ENCODE measurements around the gene ZNF217.
"Not testable (repeated sequence)": the region's sequence is repeated elsewhere in the genome, so short reads cannot be mapped to it uniquely, and the experiment has no call there.

ZNF217 gene

DNA sequence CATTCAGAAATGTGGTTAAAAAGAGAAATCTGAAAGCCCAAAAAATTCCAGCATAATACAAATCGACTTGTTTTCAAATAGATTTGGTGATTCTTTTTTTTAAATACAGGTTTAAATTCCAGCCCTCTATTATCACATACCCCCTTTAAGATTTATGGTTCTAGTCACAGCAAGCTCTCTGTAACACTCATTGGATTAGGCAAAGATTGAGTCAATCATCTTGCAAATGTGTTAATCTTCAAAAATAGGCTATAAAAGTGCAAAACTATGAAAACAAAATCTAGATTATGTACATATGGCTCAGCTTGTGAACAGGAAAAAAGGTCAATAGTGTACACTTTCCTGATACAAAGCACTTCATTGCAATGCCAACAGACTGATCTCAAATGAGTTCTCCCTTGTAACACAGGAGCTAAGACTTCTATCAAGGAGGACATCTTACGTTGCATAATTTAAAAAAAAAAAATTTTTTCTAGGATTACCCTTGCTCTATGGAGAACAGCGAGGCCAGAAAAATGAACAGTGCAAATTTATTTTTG is 26.2 kb downstream of the ZNF217 start:
- DNase-seq (ENCODE audit: low spot score) = no peak

DNA sequence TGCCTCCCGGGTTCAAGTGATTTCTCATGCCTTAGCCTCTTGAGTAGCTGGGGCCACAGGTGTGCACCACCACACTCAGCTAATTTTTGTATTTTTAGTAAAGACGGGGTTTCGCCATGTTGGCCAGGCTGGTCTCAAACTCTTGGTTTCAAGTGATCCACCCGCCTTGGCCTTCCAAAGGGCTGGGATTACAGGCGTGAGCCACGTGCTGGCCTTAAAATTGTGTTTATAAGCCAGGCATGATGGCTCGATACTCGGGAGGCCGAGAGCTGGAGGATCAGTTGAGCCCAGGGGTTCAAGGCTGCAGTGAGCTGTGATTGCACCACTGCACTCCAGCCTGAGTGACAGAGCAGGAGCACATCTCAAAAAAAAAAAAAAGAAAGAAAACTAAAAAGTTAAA is 27.0 kb downstream of the ZNF217 start:
- not testable (repeated sequence) for DNase-seq (ENCODE audit: low spot score)

DNA sequence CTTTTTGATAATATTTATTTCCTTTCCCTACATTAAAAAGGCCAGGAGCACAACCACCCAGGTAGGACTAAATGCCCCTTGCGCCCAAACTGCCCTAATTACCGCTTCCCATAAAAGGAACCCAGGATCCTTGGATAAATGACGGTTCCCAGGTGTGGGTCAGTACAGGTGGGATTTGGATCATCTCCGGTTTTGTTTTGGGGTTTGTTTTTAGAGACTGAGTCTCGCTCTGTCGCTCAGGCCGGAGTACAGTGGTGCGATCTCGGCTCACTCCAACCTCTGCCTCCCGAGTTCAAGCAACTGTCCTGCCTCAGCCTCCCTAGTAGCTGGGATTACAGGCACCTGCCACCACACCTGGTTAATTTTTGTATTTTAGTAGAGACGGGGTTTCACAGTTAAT is 28.4 kb downstream of the ZNF217 start:
- no peak for DNase-seq (ENCODE audit: low spot score)

DNA sequence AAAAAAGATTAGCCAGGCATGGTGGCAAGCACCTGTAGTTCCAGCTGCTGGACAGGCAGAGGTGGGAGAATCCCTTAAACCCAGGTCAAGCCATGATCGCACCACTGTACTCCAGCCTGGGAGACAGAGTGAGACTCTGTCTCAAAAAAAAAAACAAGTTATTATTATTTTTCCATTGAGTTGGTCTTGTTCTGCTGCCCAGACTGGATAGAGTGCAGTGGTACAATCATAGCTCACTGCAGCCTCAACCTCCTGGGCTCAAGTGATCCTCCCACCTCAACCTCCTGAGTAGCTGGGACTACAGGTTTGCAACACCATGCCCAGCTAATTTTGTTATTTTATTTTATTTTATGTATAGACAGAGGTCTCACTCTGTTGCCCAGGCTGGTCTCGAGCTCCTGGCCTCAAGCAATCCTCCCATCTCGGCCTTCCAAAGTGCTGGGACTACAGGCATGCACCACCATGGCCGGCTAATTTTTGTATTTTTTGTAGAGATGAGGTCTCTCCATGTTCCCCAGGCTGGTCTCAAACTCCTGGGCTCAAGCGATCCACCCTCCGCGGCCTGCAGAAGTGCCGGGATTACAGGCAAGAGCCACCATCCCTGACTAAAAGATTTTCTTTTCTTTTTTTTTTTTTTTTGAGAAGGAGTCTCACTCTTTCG is 31.4 kb downstream of the ZNF217 start:
- DNase-seq (ENCODE audit: low spot score) = not testable (repeated sequence)

DNA sequence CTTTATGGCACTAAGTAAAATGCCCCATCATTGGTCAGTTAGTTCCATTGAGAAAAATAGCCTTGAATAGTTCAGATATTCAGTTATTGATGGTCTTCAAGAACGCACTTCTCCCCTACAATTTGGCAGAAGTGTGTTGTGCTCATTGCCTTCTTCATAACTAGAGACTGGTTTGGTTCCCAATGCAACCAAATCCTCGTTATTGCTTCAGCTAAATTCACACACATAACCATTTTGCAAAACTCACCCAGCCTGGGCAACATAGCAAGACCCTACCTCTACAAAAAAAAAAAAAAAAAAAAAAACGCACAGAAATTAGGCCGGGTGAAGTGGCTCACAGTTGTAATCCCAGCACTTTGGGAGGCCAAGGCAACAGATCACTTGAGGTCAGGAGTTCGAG is 32.1 kb downstream of the ZNF217 start:
- DNase-seq (ENCODE audit: low spot score) = no peak

DNA sequence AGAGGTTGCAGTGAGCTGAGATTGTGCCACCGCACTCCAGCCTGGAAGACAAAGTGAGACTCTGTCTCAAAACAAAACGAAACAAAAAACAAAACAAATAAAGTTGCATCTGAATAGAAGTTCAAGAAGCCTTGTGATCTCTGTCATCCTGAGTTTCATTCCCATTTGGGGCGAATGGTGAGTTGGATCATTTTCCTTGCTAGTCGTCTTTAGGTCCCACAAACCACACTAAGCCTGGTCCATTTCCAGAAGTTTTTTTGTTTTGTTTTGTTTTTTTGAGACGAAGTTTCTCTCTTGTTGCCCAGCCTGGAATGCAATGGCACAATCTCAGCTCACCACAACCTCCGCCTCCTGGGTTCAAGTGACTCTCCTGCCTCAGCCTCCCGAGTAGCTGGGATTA is 33.8 kb downstream of the ZNF217 start:
- DNase-seq (ENCODE audit: low spot score) = no peak

DNA sequence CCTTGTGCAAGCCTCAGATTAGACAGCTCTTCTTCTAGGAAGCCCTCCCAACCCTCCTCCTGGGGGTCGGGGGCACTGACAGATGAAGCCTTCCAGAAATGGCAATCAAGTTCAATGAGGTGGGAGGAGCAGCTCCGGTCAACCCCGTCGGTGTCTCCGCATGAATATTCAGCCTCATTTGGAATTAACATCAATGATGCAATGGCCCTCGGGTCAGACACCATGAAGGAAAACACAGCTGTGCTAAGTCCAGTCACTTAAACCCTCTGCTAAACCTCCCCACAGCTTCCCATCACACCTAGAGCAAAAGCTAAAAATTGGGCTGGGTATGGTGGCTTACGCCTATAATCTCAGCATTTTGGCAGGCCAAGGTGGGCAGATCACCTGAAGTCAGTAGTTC is 36.5 kb downstream of the ZNF217 start:
- DNase-seq (ENCODE audit: low spot score) = no peak

DNA sequence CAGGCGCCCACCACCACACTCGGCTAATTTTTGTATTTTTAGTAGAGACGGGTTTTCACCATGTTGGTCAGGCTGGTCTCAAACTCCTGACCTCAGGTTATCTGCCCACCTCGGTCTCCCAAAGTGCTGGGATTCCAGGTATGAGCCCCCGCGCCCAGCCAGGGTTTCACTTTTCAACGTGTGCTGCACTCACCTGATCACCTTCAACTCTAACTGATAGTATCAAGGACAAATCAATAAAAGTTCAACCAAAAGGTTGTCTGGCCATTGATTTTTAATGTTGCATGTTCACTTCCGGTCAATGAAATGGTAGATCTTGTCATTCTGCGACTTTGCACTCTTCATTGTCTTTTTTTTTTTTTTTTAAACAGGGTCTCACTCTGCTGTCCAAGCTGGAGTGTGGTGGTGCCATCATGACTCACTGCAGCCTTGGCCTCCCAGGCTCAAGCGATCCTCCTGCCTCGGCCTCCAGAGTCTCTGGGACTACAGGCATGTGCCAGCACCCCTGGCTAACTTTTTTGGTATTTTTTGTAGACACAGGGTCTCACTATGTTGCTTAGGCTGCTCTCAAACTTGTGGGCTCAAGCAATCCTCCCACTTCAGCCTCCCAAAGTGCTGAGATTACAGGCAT is 37.3 kb downstream of the ZNF217 start:
- DNase-seq (ENCODE audit: low spot score) = no peak

DNA sequence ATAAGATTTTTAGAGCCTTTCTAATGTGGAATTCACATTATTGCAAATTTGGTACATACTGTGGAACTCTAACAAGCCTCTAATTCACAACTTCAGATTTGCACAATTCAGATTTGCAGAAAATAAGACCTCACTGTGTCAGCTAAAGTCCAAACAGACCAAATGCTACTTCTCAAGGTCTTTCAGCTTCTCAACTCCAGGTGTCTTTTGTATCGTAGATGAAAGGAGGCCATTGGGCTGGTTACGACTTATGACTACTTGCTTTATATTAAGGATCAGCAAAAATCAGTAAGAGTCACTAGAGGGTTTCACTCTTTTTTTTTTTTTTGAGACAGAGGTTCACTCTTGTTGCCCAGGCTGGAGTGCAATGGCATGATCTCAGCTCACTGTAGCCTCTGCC is 37.8 kb downstream of the ZNF217 start:
- DNase-seq (ENCODE audit: low spot score) = no peak

DNA sequence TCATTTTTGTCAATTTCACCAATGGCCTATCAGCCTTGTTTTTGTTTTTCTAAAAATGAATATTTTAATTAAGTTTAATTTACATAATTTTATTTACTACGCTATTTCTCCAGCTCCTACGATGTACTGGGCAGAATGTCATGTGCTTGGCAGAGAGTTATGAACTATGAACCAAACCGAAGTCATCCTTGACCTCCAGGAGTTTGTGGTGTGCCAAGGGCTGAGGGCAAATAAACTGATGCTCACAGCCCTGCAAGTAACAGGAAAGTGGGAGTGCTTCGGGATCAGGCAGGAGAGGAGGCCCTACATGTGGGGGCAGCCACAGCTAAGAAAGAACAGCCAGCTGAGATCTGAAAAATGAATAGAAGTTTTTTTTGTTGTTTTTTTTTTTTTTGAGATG is 38.6 kb downstream of the ZNF217 start:
- no peak for DNase-seq (ENCODE audit: low spot score)

DNA sequence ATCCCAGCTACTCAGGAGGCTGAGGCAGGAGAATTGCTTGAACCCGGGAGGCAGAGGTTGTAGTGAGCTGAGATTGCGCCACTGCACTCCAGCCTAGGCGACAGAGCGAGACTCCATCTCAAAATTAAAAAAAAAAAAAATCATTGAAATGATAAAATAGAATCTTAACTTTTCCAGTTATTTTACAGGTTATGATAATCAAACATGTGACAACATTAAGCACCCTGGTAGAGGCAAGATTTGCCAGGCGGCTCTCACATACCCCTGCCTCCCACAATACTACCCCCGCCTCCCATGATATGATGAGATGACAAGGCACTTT is 41.1 kb downstream of the ZNF217 start:
- not testable (repeated sequence) for DNase-seq (ENCODE audit: low spot score)

DNA sequence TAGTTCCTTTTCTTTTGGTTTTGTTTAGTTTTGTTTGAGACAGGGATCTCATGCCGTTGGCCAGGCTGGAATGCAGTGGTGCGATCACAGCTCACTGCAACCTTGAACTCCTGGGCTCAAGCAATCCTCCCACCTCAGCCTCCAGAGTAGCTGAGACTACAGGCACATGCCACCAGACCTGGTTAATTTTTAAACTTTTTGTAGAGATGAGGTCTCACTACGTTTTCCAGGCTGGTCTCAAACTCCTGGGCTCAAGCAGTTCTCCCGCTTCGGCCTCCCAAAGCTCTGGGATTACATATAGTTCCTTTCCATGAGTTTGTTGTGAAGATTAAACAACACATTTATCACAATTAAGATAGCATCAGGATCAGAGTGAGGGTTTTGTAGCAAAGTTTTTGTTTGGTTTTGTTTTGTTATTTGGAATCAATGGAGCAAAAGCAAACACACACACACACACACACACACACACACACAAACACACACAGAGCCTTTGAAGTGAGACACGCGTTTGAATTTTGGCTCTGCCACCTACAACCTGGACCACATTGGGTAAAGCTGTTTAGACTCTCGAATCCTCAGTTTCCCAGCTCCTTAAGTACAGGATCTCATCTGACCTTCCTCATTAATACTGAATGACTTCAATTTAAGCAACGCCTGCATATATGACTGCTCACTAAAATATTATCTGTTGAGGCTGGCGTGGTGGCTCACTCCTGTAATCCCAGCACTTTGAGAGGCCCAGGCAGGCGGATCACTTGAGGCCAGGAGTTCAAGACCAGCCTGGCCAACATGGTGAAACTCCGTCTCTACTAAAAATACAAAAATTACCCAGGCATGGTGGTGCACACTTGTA is 41.7 kb downstream of the ZNF217 start:
- not testable (repeated sequence) for DNase-seq (ENCODE audit: low spot score)

DNA sequence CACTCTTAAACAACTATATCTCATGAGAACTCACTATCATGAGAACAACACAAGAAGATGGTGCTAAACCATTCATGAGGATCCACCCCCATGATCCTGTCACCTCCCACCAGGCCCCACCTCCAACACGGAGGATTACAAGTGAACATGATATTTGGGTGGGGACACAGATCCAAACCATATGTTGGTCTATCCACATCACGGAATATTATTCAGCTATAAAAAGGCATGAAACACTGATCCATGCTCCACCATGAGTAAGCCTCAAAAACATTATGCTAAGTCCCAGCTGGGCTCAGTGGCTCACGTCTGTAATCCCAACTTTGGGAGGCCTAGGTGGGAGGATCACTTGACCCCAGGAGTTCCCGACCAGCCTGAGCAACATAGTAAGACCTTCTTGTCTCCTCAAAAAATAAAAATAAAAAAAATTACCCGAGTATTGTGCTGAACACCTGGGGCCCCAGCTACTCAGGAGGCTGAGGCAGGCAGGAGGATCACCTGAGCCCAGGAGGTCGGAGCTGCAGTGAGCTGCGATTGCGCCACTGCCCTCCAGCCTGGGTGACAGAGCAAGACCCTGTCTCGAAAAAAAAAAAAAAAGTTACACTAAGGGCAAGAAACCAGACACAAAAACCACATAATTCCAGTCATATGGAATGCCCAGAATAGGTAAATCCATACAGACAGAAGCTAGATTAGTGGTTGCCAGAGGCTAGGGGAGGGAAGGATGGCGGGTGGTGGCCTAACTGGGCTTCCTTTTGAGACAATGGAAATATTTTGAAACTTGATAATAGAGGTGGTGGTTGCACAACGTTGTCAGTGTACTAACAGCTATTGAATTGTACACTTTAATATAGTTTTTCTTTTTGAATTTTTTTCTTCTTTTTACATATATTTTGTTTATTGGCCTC is 43.1 kb downstream of the ZNF217 start:
- no peak for DNase-seq (ENCODE audit: low spot score)

DNA sequence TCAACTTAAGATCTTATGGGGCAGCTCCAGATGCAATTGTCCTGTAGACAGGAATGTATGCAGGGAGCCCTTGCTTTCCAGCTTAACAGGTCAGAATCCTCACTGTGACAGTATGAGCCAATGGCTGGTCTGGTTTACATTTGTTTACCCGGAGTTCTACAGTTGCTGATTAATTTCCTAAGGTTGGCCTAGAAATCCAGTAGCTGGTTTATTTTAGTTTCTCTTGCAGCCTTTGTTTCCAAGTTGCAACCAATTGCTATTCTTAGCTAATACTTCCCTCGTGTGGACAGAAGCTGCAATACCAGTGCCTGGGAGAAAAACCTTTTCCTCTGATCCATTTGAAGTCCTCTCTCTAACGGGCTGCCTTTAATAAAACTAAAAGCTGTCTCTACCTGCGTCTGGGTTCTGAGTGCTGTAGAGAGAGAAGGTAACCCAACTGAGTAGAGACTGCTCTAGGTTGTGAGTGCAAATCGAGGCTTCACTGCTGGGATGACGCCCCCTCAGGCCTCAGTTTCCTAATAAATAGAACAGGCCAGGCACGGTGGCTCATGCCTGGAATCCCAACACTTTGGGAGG is 45.9 kb downstream of the ZNF217 start:
- DNase-seq (ENCODE audit: low spot score) = peak; percentile 73

DNA sequence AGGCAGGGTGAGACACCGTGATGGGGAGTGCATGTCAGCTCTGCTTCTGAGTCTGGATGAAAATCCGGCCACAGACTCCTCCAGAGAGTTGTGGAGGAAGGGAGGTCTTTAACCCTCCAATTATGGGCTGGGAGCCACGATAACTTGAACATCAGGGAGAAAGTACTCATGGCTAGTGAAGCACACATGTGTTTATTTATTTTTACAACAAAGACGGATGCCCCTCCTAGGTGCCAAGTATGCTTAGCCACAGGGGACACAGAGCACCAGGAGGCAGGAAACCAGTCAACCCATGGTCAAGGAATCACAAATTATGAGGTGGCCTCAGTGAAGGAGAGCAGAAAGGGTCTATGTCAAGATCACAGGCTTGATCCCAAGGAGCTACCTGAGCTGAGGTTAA is 54.1 kb downstream of the ZNF217 start:
- no peak for DNase-seq (ENCODE audit: low spot score)

DNA sequence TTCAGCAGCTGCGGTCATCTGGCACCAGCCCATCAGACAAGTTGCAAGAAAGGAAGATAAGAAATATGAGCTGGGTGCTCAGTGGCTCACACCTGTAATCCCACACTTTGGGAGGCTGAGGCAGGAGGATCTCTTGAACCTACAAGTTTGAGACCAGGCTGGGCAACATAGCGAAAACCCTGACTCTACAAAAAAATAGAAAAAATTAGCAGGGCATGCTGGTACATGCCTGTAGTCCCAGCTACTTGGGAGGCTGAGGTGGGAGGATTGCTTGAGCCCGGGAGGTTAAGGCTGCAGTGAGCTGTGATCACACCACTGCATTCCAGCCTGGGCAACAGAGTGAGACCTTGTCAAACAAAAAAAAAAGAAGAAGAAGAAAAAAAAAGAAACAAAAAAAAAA is 57.3 kb downstream of the ZNF217 start:
- not testable (repeated sequence) for DNase-seq (ENCODE audit: low spot score)

DNA sequence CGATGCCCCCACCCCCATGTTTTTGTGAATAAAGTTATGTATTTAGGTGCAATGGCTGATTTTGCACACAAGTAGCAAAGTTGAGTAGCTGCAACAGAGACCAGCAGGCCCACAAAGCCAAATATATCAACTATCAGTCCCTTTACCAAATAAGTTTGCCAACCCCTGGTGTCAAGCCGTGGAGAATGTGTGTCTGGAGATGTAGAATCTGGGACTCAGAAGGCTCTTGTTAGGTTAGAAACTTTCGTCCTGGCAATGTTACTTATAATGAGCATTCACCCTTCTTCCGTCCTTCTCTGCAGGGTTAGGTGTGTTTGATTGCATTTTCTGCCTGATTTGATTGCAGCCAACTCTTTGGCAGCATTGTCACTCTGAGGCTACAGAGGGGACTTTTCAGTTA is 57.8 kb downstream of the ZNF217 start:
- DNase-seq (ENCODE audit: low spot score) = no peak

DNA sequence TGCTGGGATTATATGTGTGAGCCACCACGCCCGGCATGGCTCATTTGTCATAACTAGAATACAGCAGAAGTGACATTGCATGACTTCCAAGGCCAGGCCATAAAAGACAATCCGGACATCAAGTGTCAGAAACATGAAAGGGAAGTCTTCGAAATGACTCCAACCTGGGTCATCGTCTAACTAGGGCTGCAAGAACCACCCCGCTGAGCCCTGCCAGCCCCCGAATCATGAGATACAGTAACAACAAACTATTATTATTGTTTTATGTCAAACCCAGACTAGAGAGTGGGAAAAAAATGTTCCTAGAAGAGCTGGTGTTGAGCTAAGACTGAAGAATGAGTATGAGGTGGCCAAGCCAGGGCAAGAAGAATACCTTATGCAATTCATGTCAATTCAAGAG is 59.6 kb downstream of the ZNF217 start:
- no peak for DNase-seq (ENCODE audit: low spot score)

DNA sequence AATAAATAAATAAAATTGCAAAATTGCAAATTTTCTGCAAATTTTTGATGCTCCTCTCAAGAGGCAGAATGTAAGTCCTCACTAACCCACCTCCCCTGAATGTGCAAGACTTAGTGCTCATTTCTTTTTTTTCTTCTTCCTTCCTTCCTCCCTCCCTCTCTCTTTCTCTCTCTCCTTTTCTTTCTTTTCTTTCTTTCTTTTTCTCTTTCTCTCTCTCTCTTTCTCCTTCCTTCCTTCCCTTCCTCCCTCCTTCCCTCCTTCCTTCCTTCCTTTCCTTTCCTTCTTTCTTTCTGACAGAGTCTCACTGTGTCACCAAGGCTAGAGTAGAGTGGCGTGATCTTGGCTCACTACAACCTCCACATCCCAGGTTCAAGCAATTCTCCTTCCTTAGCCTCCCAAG is 60.1 kb downstream of the ZNF217 start:
- no peak for DNase-seq (ENCODE audit: low spot score)

DNA sequence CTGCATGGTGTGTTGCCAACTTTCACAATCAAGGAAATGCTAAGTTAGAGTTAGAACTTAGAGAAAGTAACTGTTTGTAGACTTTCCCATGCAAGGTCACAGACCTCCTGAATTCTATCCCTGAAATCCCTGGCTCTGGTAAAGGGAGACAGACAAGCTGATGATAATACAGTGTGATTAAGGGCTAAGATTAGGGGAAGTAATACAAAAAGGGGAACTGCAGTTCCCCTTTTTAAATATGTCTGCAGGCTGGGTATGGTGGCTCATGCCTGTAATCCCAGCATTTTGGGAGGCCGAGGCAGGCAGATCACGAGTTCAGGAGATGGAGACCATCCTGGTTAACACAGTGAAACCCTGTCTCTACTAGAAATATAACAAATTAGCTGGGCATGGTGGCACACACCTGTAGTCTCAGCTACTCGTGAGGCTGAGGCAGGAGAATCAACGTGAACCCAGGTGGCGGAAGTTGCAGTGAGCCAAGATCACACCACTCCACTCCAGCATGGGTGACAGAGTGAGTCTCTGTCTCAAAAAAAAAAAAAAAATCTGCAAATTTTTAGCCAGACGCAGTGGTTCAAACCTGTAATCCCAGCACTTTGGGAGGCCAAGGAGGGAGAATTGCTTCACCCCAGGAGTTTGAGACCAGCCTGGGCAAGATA is 60.9 kb downstream of the ZNF217 start:
- not testable (repeated sequence) for DNase-seq (ENCODE audit: low spot score)

DNA sequence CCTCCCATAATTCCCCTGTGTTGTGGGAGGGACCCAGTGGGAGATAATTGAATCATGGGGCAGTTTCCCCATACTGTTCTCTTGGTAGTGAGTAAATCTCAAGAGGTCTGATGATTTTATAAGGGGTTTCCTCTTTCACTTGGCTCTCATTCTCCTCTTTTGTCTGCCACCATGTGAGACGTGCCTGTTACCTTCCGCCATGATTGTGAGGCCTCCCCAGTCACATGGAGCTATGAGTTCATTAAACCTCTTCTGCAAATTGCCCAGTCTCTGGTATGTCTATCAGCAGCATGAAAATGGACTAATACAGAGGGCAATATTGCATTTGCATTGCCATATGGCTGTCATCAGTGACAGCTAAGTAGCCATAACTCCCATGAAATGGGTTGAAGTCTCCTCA is 63.2 kb downstream of the ZNF217 start:
- DNase-seq (ENCODE audit: low spot score) = no peak
